MCF 10A (cell line): ENCODE data around the gene ADAMTSL1. TPM values are rescaled to one million over a fixed set of nuclear protein-coding genes. Genes with fewer than 3 reads are reported as not detected.

Source experiments
- BruUV-seq: library from RNA; stranded (reverse); fragments of 400-500 nt; replicated peaks from 2 replicates; lab custom pipeline; 2021; lab: Mats Ljungman, UMichigan
- CTCF ChIA-PET: fragments of 300-600 bp; sonication (Branson Sonifier 250); formaldehyde crosslinking; extraction: SDS; loops from one replicate; lab custom pipeline; 2021; ENCODE audit warnings: antibody characterized with exemption, inconsistent platforms; lab: Yijun Ruan, JAX
- POLR2A ChIA-PET: fragments of 300-600, 350-650 bp; sonication (Branson Sonifier 250); formaldehyde crosslinking; extraction: SDS; loops from one replicate; lab custom pipeline; 2020; ENCODE audit warnings: antibody characterized with exemption, inconsistent platforms; lab: Yijun Ruan, JAX
- DNase-seq: peaks from one replicate; pipeline ENCODE4 v3.0.0-alpha.2; 2018; ENCODE audit not compliant: unreplicated experiment
- H3K27ac Mint-ChIP-seq: one replicate; pipeline ENCODE4 v1.8.0; 2022; ENCODE audit warnings: mild to moderate bottlenecking, low read depth, mixed read lengths; ENCODE audit not compliant: unreplicated experiment
- H3K27me3 Mint-ChIP-seq: one replicate; pipeline ENCODE4 v1.8.0; 2022; ENCODE audit warnings: mixed read lengths; ENCODE audit not compliant: insufficient read depth, unreplicated experiment
- H3K36me3 Mint-ChIP-seq: one replicate; pipeline ENCODE4 v1.8.0; 2022; ENCODE audit warnings: mild to moderate bottlenecking, moderate library complexity, mixed read lengths; ENCODE audit not compliant: insufficient read depth, unreplicated experiment
- H3K4me1 Mint-ChIP-seq: one replicate; pipeline ENCODE4 v1.8.0; 2022; ENCODE audit warnings: mixed read lengths; ENCODE audit not compliant: insufficient read depth, unreplicated experiment
- H3K4me3 Mint-ChIP-seq: one replicate; pipeline ENCODE4 v1.8.0; 2022; ENCODE audit warnings: mild to moderate bottlenecking, moderate library complexity, mixed read lengths; ENCODE audit not compliant: unreplicated experiment
- H3K9me3 Mint-ChIP-seq: one replicate; pipeline ENCODE4 v1.8.0; 2022; ENCODE audit warnings: mixed read lengths; ENCODE audit not compliant: unreplicated experiment
- intact Hi-C: fragments of 100-400 bp; cut with micrococcal nuclease; formaldehyde crosslinking; loops from 2 replicates; pipeline ENCODE4 v1.14.1; 2022
- total RNA-seq: library from RNA; stranded (reverse); gene quantifications from 2 replicates; pipeline ENCODE4 v1.2.3, GENCODE V29; 2022
- TF ChIP-seq, protein P1 (sequence below): fragments of 200-600 bp; IDR thresholded peaks from one replicate; pipeline ENCODE4 v1.8.0; 2022; ENCODE audit warnings: antibody characterized with exemption, mild to moderate bottlenecking; ENCODE audit not compliant: unreplicated experiment

The ADAMTSL1 gene
- total RNA-seq, 1 experiment from 2014 or later = not detected

GRCh38 chr9:18678821-18679590 lies 205.1 kb downstream of the ADAMTSL1 start:
- CTCF ChIA-PET = no interaction called here
- H3K36me3 Mint-ChIP-seq = no peaks in the 10 kb centered on the region
- intact Hi-C loops = no loop called here
- H3K4me3 Mint-ChIP-seq = no peak overlapping the region
- POLR2A ChIA-PET = interaction anchor here (0.6 to 1.0 kb wide), 2 partner anchors 10 to 841 kb away, joined by 3 read pairs; no protein-coding TSS in a partner anchor
- no peak for DNase-seq
- no peak overlapping the region for H3K27ac Mint-ChIP-seq
- no peaks in the 10 kb centered on the region for H3K9me3 Mint-ChIP-seq
- H3K4me1 Mint-ChIP-seq = no peaks in the 10 kb centered on the region
- no TSS peak for BruUV-seq
- no peaks in the 10 kb centered on the region for H3K27me3 Mint-ChIP-seq
- TF ChIP-seq, protein P1, sequence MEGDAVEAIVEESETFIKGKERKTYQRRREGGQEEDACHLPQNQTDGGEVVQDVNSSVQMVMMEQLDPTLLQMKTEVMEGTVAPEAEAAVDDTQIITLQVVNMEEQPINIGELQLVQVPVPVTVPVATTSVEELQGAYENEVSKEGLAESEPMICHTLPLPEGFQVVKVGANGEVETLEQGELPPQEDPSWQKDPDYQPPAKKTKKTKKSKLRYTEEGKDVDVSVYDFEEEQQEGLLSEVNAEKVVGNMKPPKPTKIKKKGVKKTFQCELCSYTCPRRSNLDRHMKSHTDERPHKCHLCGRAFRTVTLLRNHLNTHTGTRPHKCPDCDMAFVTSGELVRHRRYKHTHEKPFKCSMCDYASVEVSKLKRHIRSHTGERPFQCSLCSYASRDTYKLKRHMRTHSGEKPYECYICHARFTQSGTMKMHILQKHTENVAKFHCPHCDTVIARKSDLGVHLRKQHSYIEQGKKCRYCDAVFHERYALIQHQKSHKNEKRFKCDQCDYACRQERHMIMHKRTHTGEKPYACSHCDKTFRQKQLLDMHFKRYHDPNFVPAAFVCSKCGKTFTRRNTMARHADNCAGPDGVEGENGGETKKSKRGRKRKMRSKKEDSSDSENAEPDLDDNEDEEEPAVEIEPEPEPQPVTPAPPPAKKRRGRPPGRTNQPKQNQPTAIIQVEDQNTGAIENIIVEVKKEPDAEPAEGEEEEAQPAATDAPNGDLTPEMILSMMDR = no peak

- H3K4me1 Mint-ChIP-seq = no peaks in the 10 kb centered on the region
- no TSS peak for BruUV-seq
- H3K27ac Mint-ChIP-seq = no peak overlapping the region
- H3K4me3 Mint-ChIP-seq = no peak overlapping the region
- no peaks in the 10 kb centered on the region for H3K27me3 Mint-ChIP-seq
- no peak for DNase-seq
- no peaks in the 10 kb centered on the region for H3K9me3 Mint-ChIP-seq
- no peaks in the 10 kb centered on the region for H3K36me3 Mint-ChIP-seq
- intact Hi-C loops = no loop called here
- TF ChIP-seq, protein P1 = no peak
- CTCF ChIA-PET = no interaction called here
- POLR2A ChIA-PET = interaction anchor here (0.7 kb wide), 1 partner anchor 137 kb away, joined by 3 read pairs; no protein-coding TSS in a partner anchor
These were observed 209.0 kb downstream of the ADAMTSL1 start for GRCh38 chr9:18682907-18683306.

GRCh38 chr9:18683312-18683711 lies 209.4 kb downstream of the ADAMTSL1 start:
- BruUV-seq = no TSS peak
- H3K4me1 Mint-ChIP-seq = no peaks in the 10 kb centered on the region
- intact Hi-C loops = no loop called here
- POLR2A ChIA-PET = interaction anchor here (0.7 to 2.4 kb wide), 2 partner anchors 16 to 136 kb away, joined by 3 to 7 read pairs; no protein-coding TSS in a partner anchor
- H3K27ac Mint-ChIP-seq = no peak overlapping the region
- H3K4me3 Mint-ChIP-seq = no peak overlapping the region
- TF ChIP-seq, protein P1 = no peak
- no peak for DNase-seq
- H3K36me3 Mint-ChIP-seq = no peaks in the 10 kb centered on the region
- H3K9me3 Mint-ChIP-seq = no peaks in the 10 kb centered on the region
- CTCF ChIA-PET = interaction anchor here (0.6 kb wide), 1 partner anchor 42 kb away, joined by 5 read pairs; no protein-coding TSS in a partner anchor
- H3K27me3 Mint-ChIP-seq = no peaks in the 10 kb centered on the region

GRCh38 chr9:18683851-18684250 lies 209.9 kb downstream of the ADAMTSL1 start:
- no peaks in the 10 kb centered on the region for H3K4me1 Mint-ChIP-seq
- ChIA-PET CTCF (interaction anchor here (0.6 to 0.7 kb wide), 2 partner anchors 43 to 769 kb away, joined by 4 to 5 read pairs; no protein-coding TSS in a partner anchor), POLR2A (interaction anchor here (0.7 to 2.4 kb wide), 2 partner anchors 17 to 439 kb away, joined by 4 to 7 read pairs; no protein-coding TSS in a partner anchor)
- H3K4me3 Mint-ChIP-seq = no peak overlapping the region
- intact Hi-C loops = no loop called here
- DNase-seq = no peak
- no peaks in the 10 kb centered on the region for H3K27me3 Mint-ChIP-seq
- H3K27ac Mint-ChIP-seq = no peak overlapping the region
- BruUV-seq = no TSS peak
- TF ChIP-seq, protein P1 = no peak
- H3K9me3 Mint-ChIP-seq = no peaks in the 10 kb centered on the region
- no peaks in the 10 kb centered on the region for H3K36me3 Mint-ChIP-seq
